Activated naive CD4-positive, alpha-beta T cell treated with anti-CD3 and anti-CD28 coated beads for 36 hours (primary cell): ENCODE data around the gene DENND1A. TPM values are rescaled to one million over a fixed set of nuclear protein-coding genes. Genes with fewer than 3 reads are reported as not detected.

Source experiments
- microRNA-seq: library from miRNA; unstranded; fragments of <30 nt; microRNA quantifications from one replicate; pipeline ENCODE4 v1.2.0, GENCODE V29; 2022; ENCODE audit warnings: borderline microRNAs expressed, borderline replicate concordance
- total RNA-seq, 2 experiments: library from RNA; stranded (reverse); gene quantifications; one replicate each; pipeline ENCODE4 v1.2.3, GENCODE V29; 2021

DENND1A gene
- total RNA-seq, 2 experiments from 2014 or later: 28.4 to 29.6 TPM

Small RNA genes within 50 kb of the gene (microRNA-seq; reads per million reads assigned to microRNA genes)
- gene MIR601 (not detected), gene MIR7150 (not detected)

Other genes starting within 250 kb of the DENND1A start
- not detected for gene LHX2, start 81.6 kb upstream of the DENND1A start, total RNA-seq